ENCODE results near the gene CNEP1R1.

- TF ChIP-seq LEF1 (IDR thresholded peaks at IDR 0.05; ENCODE audit: borderline replicate concordance) (no peak), ZNF384 (IDR thresholded peaks at IDR 0.05) (no peak), BHLHE40 (IDR thresholded peaks at IDR 0.05; ENCODE audit: borderline replicate concordance) (no peak)
Measured at GRCh38 chr16:50004239-50004638, 20.8 kb upstream of the CNEP1R1 start.

All from HEK293T (cell line).